NK-92 (cell line): ENCODE measurements around the gene SHTN1.

ENCODE experiments used
- DNase-seq: peaks from one replicate; lab custom pipeline; 2025; ENCODE audit not compliant: unreplicated experiment; lab: John Stamatoyannopoulos, UW

SHTN1 gene

GRCh38 chr10:116877391-116877790, 127.6 kb downstream of the SHTN1 start:
- no peak for DNase-seq

DNA sequence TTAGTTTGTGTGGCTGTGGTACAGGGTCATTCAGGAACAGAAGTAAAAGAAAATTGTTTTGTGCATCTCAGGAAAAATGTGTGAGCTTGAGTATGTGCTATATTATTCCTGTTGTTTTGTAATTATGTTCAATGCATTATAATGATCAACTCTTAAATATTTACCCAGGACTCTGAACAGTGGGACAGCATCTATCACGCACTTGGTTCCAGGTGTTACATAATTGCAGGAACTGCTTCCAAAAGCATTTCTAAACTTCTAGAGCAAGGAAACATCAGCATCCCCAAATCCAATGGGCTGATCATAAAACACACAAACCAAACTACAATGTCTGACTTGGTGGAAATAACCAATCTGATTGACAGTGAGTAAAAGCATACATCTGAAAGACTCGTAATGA, 129.1 kb downstream of the SHTN1 start:
- DNase-seq: no peak

GRCh38 chr10:116873134-116873533, 131.9 kb downstream of the SHTN1 start:
- no peak for DNase-seq

DNA sequence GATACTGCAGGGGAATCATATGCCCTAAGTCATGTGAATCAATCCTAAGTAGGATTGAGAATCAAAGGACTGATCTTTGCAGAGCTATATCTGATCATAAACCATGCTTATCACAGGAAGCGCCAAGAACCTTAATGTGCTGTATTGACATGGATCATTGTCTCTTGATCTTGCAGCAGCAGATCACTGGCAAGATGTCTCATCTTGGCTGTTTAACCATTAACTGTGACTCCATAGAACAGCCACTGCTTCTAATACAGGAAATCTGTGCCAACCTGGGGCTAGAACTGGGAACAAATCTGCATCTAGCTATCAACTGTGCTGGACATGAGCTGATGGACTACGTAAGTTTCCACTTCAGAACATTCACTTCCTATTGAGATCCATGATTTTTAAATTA, 134.0 kb downstream of the SHTN1 start:
- no peak for DNase-seq

DNA sequence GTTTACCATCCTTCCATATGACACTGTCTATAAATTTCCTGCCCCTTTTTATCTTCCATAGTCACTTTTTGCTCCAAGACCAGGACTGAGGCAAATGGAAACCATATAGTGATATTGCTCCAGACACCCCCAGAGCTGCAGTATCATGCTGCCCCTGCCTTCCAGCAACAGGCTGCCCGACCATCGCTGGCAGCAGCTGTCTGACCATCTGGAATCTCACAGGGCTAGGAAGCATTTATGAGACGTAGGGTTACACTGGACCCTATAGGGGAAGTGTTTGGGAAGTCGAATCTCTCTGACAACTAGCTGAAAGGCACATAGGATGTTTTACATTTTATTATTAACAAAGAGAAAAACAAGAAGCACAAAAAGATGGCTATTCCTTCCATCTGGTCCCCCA, 136.3 kb downstream of the SHTN1 start:
- no peak for DNase-seq

DNA sequence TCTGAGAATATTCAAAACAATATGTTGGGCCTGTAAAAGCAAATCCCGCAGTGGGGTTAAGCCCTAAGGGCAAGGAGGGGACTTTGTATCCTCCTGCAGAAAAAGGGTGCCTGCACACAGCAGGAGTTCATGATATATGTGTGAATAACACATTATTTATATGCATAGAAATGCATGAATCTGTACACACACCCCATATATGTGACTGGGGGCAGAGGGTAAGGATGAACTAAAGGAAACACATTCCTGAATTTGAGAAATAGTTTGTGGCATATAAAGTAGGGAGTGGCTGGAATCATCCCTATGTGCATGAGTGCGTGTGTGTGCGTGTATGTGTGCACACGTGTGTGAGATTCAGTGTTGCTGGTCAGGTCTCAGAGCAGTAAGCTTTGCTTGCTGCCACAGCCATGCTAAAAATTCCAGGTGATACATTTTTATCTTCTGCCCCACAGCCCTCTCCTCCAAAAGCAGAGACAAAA, 136.8 kb downstream of the SHTN1 start:
- no peak for DNase-seq

DNA sequence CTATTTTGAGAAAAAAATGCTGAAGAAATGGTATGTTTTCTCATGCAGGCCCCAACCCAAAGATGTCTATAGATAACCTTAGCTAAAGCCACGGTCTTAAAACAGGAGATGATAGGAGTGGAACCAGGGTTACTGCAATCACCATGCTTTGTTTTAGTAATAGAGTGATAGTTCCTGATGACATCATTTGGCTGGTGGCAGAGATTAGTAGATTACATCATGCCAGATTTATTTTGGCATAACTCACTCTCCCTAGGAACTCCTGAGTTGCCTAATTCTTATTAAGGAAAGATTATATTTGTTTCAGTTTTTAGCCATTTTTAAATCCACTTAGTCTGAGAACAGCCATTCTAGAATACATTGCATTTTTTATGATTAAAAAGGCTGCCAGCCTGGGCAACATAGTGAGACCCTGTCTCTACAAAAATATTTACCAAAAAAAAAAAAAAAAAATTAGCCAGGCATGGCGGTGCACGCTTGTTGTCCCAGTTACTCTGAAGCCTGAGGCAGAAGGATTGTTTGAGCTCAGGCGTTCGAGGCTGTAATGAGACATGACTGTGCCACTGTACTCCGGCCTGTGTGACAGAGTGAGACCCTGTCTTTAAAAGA, 137.9 kb downstream of the SHTN1 start:
- DNase-seq: no peak

- no peak for DNase-seq
Measured at GRCh38 chr10:116866066-116866465, 138.9 kb downstream of the SHTN1 start.

- DNase-seq: no peak
Measured at GRCh38 chr10:116864436-116864835, 140.6 kb downstream of the SHTN1 start.

DNA sequence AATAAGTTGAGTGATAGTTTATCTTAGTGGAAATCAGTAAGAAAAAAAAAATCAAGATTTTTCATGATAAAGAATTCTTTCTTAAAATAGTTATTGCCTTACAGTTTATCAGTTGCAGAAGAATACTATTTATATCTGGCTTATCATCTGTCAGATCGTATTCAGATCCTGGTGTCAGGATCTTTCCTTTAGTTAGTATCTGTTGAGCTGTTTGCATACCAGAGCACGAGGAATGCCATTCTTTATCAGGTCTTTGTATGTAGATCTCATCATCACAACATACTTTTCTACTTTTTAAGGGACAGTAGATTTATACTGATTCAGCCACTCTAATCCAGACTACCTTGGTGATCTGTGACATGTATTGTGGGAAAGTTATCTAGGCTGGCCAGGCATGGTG, 143.2 kb downstream of the SHTN1 start:
- DNase-seq: no peak

- DNase-seq: no peak
Measured at GRCh38 chr10:116857156-116857555, 147.8 kb downstream of the SHTN1 start.

- DNase-seq: no peak
Measured at GRCh38 chr10:116853701-116854100, 151.3 kb downstream of the SHTN1 start.

GRCh38 chr10:116853287-116853686, 151.7 kb downstream of the SHTN1 start:
- no peak for DNase-seq

DNA sequence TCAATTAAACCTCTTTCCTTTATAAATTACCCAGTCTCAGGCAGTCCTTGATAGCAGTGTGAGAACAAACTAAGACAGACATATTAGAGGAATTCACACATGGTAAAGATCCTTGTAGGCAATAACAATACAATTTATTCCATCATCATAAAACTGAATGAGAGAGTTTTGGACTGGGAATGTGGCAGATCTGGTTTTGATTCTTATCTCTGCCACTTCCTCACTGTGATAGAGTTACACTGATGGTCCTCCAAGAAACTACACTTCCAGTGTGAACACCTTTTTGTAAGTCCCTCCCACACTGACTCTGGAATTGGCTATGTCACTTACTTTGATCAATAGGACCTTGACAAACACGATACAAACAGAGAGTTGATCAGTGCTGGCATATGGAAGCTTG, 152.7 kb downstream of the SHTN1 start:
- no peak for DNase-seq

DNA sequence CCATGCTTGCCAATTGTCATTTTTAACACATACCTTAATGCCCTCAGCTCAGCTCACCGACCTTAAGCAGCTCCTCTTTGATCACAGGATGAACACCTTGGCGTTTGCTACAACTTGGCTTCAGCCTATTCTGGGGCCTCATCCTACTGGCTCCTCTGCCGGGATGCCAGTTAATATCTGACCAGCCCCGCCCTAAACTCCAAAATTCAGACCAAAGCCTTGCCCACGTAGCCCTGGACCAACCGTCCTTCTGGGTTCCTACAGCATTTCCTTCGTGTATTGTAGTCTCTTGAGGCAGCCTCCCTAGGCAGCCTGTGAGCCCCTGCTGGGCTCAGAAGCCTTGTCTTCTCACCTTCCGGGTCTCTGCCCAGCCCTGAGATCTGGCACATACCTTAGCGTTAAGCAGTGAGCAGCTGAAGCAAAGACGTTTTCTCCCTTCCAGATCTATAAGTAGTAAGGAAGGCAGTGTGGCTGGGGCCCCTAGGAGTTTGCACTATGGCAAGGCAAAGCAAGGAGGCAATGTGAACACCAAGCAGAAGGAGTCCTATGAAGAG, 154.9 kb downstream of the SHTN1 start:
- DNase-seq: no peak

GRCh38 chr10:116849248-116850057, 155.5 kb downstream of the SHTN1 start, which contains the start of gene ENO4:
TSS of gene ENO4 (plus strand) at chr10:116849499. CDS start at chr10:116849567, 68 bp downstream.
- DNase-seq: no peak

- no peak for DNase-seq
Measured at GRCh38 chr10:116848944-116849247, 156.1 kb downstream of the SHTN1 start.

DNA sequence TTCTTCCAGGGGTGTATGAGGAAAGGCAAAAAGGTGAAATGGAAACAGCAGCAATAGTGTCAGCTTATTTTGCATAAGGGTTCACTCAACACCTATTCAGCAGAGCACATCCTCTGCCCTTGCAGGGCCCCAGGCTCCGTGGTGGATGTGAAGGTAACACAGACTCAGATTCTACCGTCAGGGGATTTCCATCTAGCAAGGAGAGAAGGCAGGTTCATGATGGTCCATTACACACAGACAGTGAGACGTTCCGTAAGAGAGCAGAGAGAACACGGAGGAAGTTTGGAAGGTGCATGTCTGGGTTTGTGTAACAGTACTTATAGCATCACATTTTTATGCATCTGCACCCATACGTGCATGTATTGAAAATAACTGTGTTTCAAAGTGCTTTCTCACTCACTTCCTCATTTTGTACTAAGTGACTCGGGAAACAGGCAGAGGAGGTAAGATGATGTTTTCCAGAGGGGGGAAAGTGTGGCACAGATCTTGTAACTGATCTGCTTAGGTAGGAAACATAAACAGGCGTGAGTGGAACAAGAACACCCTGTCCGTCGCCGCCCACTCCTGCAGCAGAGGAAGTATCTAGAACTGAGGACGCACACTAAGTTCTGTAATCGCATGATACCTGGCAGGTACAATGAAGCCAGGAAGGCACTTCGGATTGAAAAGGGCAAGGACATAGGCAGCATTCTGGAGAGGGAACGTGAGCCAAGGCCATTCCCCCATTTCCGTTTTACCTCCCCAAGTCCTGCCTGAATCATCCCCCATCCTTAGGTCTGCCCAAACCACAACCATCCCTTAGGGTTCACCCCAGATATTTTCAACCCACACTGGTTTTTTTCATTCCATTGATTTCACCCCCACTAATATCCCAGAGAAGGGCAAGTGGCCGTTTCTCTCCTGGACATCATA, 156.7 kb downstream of the SHTN1 start:
- no peak for DNase-seq

GRCh38 chr10:116845823-116846222, 159.2 kb downstream of the SHTN1 start:
- DNase-seq: no peak

- no peak for DNase-seq
Measured at GRCh38 chr10:116840389-116841075, 164.5 kb downstream of the SHTN1 start.
